ENCODE data around the gene CTDSP1.

The CTDSP1 gene

GRCh38 chr2:218427741-218428140 lies 28.1 kb downstream of the CTDSP1 start:
- no peak for DNase-seq

GRCh38 chr2:218428846-218429558 lies 29.3 kb downstream of the CTDSP1 start:
- no peak for DNase-seq

GRCh38 chr2:218429911-218430692 lies 30.4 kb downstream of the CTDSP1 start:
- no peak for DNase-seq

- DNase-seq: no peak
Measured at GRCh38 chr2:218430721-218431120, 31.1 kb downstream of the CTDSP1 start.

GRCh38 chr2:218431878-218432277 lies 32.2 kb downstream of the CTDSP1 start:
- DNase-seq: no peak

- no peak for DNase-seq
Measured at GRCh38 chr2:218432676-218433365, 33.2 kb downstream of the CTDSP1 start.

GRCh38 chr2:218434456-218434855 lies 34.8 kb downstream of the CTDSP1 start:
- no peak for DNase-seq

GRCh38 chr2:218435003-218435982 lies 35.6 kb downstream of the CTDSP1 start:
- no peak for DNase-seq

- no peak for DNase-seq
Measured at GRCh38 chr2:218436992-218437391, 37.3 kb downstream of the CTDSP1 start.

- DNase-seq: no peak
Measured at GRCh38 chr2:218437969-218438368, 38.3 kb downstream of the CTDSP1 start.

GRCh38 chr2:218438596-218438995 lies 38.9 kb downstream of the CTDSP1 start:
- DNase-seq: no peak

- no peak for DNase-seq
Measured at GRCh38 chr2:218444692-218445357, 45.2 kb downstream of the CTDSP1 start.

- no peak for DNase-seq
Measured at GRCh38 chr2:218445602-218446001, 45.9 kb downstream of the CTDSP1 start.

GRCh38 chr2:218446547-218446946 lies 46.9 kb downstream of the CTDSP1 start:
- no peak for DNase-seq

GRCh38 chr2:218447072-218447471 lies 47.4 kb downstream of the CTDSP1 start:
- no peak for DNase-seq

- no peak for DNase-seq
Measured at GRCh38 chr2:218448934-218449333, 49.3 kb downstream of the CTDSP1 start.

GRCh38 chr2:218452079-218452478 lies 52.4 kb downstream of the CTDSP1 start:
- DNase-seq: no peak

Measured in stimulated activated CD4-positive, alpha-beta T cell treated with anti-CD3 and anti-CD28 coated beads, Interleukin-2, amount 100 ng/mL, for 48 hours (primary cell).